IPS DF 6.9 (cell line): ENCODE measurements around the gene MRPL14.
A peak's percentile ranks its signal among the peaks of the same experiment; 100 is the strongest.

Source experiments
- DNase-seq: peaks from one replicate; pipeline ENCODE4 v3.0.0-alpha.2; 2013; ENCODE audit warnings: low read depth, low spot score
- H3K27ac ChIP-seq: one replicate; pipeline ENCODE4 v1.5.1; 2013; ENCODE audit warnings: low read length, control low read depth
- H3K27me3 ChIP-seq: 2 replicates; pipeline ENCODE4 v1.6.1; 2013; ENCODE audit warnings: mild to moderate bottlenecking, low read length; ENCODE audit not compliant: control insufficient read depth, insufficient read depth
- H3K36me3 ChIP-seq: 2 replicates; pipeline ENCODE4 v1.6.1; 2013; ENCODE audit warnings: low read length; ENCODE audit not compliant: control insufficient read depth, insufficient read depth
- H3K4me1 ChIP-seq: 2 replicates; pipeline ENCODE4 v1.6.1; 2013; ENCODE audit warnings: low read length; ENCODE audit not compliant: control insufficient read depth, insufficient read depth
- H3K4me3 ChIP-seq: 2 replicates; pipeline ENCODE4 v1.5.1; 2013; ENCODE audit warnings: mild to moderate bottlenecking, low read length
- H3K9me3 ChIP-seq: 2 replicates; pipeline ENCODE4 v1.6.1; 2013; ENCODE audit warnings: low read length, inconsistent platforms; ENCODE audit not compliant: control insufficient read depth, insufficient read depth
- WGBS: extraction: QIAGEN DNeasy Blood & Tissue Kit; methylation state at CpG from one replicate; pipeline ENCODE4 v1.1.7; 2013; ENCODE audit warnings: mixed read lengths, missing lambda C conversion rate; ENCODE audit not compliant: insufficient read length, insufficient coverage; 5-methylcytosine and 5-hydroxymethylcytosine counted together

MRPL14 gene

GRCh38 chr6:44079672-44080071 lies 47.6 kb downstream of the MRPL14 start:
- Histone ChIP-seq H3K27ac (no peak overlapping the region), H3K4me1 (peaks cover 7% of the 10 kb centered on the region), H3K36me3 (no peaks in the 10 kb centered on the region), H3K9me3 (no peaks in the 10 kb centered on the region), H3K4me3 (no peak overlapping the region), H3K27me3 (no peaks in the 10 kb centered on the region)
- no peak for DNase-seq
- no CpG with 5 or more reads among the region's 3 CpGs for WGBS

GRCh38 chr6:44078827-44079671 lies 48.2 kb downstream of the MRPL14 start:
- peak; percentile 75 for DNase-seq
- peaks cover 10% of the 10 kb centered on the region for H3K4me1 ChIP-seq
- no CpG with 5 or more reads among the region's 8 CpGs for WGBS

DNA sequence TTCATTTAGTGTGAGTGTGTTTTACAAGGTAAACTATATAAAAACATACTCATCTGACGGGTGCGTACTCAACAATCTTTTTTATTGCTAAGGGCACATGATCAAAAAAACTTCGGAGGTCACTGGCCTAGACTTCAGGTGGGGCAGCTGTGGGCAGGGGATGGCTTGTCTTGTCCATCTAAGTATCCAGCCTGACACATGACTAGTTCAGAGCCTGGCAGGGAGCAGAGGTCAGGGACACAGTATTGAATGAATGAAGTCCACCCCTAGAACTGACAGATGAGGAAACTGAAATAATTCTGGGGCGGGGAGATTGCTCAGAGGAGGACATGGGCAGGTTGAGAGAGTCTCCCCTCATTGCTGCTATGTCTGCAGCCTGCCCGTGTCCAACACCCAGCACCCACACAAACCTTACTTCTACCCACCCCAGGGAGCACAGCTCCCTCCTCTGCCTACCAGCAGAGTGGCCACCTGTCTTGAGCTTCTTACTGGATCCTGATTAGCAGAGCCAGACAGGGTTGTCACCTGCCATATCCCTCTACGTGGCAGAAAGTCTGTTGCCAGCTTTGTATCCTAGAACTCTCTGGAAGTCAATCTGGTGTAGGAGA lies 48.9 kb downstream of the MRPL14 start:
- Histone ChIP-seq H3K4me3 (no peak overlapping the region), H3K27ac (no peak overlapping the region), H3K36me3 (no peaks in the 10 kb centered on the region), H3K9me3 (no peaks in the 10 kb centered on the region), H3K27me3 (no peaks in the 10 kb centered on the region), H3K4me1 (peaks cover 10% of the 10 kb centered on the region)
- no peak for DNase-seq
- no CpG with 5 or more reads among the region's 6 CpGs for WGBS

More at GRCh38 chr6:44078827-44079671, 48.2 kb downstream of the MRPL14 start:
- H3K27ac ChIP-seq, result no peak overlapping the region
- H3K36me3 ChIP-seq, result no peaks in the 10 kb centered on the region
- no peaks in the 10 kb centered on the region for H3K9me3 ChIP-seq
- H3K27me3 ChIP-seq, result no peaks in the 10 kb centered on the region
- no peak overlapping the region for H3K4me3 ChIP-seq

- no peak for DNase-seq
- Histone ChIP-seq H3K27ac (no peak overlapping the region), H3K4me3 (no peak overlapping the region), H3K36me3 (no peaks in the 10 kb centered on the region), H3K9me3 (no peaks in the 10 kb centered on the region), H3K4me1 (peaks cover 10% of the 10 kb centered on the region), H3K27me3 (no peaks in the 10 kb centered on the region)
- WGBS, result no CpG with 5 or more reads among the region's 8 CpGs
Measured at GRCh38 chr6:44077214-44077946, 49.9 kb downstream of the MRPL14 start.

GRCh38 chr6:44076356-44077213 lies 50.7 kb downstream of the MRPL14 start:
- Histone ChIP-seq H3K4me3 (no peak overlapping the region; the same call in 1 of the 2 replicates), H3K9me3 (no peaks in the 10 kb centered on the region), H3K36me3 (no peaks in the 10 kb centered on the region), H3K4me1 (peaks cover 10% of the 10 kb centered on the region), H3K27ac (no peak overlapping the region), H3K27me3 (no peaks in the 10 kb centered on the region)
- DNase-seq, result no peak
- no CpG with 5 or more reads among the region's 49 CpGs for WGBS

DNA sequence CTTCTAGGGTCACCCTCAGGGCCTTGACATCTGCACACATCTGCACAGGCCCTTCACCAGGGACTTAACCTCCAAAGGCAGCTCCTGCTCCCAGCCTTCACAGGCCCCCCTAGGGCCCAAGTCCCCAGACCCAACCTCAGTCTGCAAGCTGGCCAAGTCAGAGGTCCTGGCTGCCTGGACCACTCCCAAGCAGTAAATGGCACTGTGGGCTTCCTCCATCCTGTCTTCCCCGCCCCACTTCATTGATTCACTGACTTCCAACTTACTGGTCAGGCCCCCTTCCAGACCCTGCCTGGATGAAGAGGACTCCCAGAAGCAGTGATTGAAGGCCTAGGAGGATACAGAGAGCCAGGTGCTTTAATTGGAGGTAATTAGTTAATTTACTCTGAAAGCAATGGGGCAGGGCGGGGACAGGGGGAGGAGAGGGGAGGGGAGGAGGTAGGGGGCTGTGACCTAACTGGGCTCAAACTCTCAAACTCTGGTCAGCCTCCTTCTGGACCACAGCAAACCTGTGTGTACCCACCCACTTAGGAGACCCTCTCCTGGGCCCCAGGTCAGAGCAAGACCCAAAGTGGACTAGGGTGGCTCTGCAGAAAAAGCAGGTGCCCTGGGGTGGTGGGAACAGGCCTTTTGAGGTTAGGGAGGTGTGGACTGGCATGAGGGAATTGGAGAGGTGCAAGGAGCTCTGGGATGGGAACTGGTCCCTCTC lies 51.5 kb downstream of the MRPL14 start:
- Histone ChIP-seq H3K27ac (no peak overlapping the region), H3K4me1 (peaks cover 10% of the 10 kb centered on the region)
- WGBS, result no CpG with 5 or more reads among the region's 2 CpGs

GRCh38 chr6:44074813-44075646 lies 52.2 kb downstream of the MRPL14 start:
- WGBS, result no CpG with 5 or more reads among the region's 9 CpGs
- H3K27ac ChIP-seq, result no peak overlapping the region
- peaks cover 10% of the 10 kb centered on the region for H3K4me1 ChIP-seq
- no peaks in the 10 kb centered on the region for H3K9me3 ChIP-seq
- no peaks in the 10 kb centered on the region for H3K36me3 ChIP-seq
- DNase-seq, result no peak
- no peaks in the 10 kb centered on the region for H3K27me3 ChIP-seq
- no peak overlapping the region for H3K4me3 ChIP-seq

More for the DNA sequence above, 51.5 kb downstream of the MRPL14 start:
- no peak for DNase-seq
- Histone ChIP-seq H3K27me3 (no peaks in the 10 kb centered on the region), H3K36me3 (no peaks in the 10 kb centered on the region), H3K9me3 (no peaks in the 10 kb centered on the region), H3K4me3 (no peak overlapping the region)

GRCh38 chr6:44074439-44074812 lies 52.8 kb downstream of the MRPL14 start:
- Histone ChIP-seq H3K27ac (no peak overlapping the region), H3K27me3 (no peaks in the 10 kb centered on the region), H3K9me3 (no peaks in the 10 kb centered on the region), H3K36me3 (no peaks in the 10 kb centered on the region), H3K4me1 (peaks cover 10% of the 10 kb centered on the region), H3K4me3 (no peak overlapping the region; the same call in 1 of the 2 replicates)
- no CpG with 5 or more reads among the region's 13 CpGs for WGBS
- DNase-seq, result no peak
